WTC11 (cell line): ENCODE results near the gene ODAD4.

Experiments used
- ETV6 ChIP-seq: sonication (generic); formaldehyde crosslinking; IDR thresholded peaks from 2 replicates; pipeline ENCODE4 v1.8.1; 2022; ENCODE audit warnings: mild to moderate bottlenecking, missing genetic modification reagents
- GABPB1 ChIP-seq: sonication (generic); formaldehyde crosslinking; IDR thresholded peaks from 2 replicates; pipeline ENCODE4 v1.8.1; 2023; ENCODE audit warnings: mild to moderate bottlenecking, missing genetic modification reagents
- JAZF1 ChIP-seq: fragments of 250-450 bp; sonication (Bioruptor Pico); IDR thresholded peaks from 2 replicates; pipeline ENCODE4 v1.9.0; 2021; ENCODE audit warnings: moderate library complexity, mild to moderate bottlenecking, inconsistent platforms
- JUN ChIP-seq: sonication (generic); formaldehyde crosslinking; IDR thresholded peaks from 2 replicates; pipeline ENCODE4 v1.8.0; 2023; ENCODE audit warnings: mild to moderate bottlenecking, missing genetic modification reagents
- NR2C2 ChIP-seq: sonication (generic); formaldehyde crosslinking; IDR thresholded peaks from 2 replicates; pipeline ENCODE4 v1.8.0; 2022; ENCODE audit warnings: mild to moderate bottlenecking, missing genetic modification reagents
- RELA ChIP-seq: sonication (generic); formaldehyde crosslinking; IDR thresholded peaks from 2 replicates; pipeline ENCODE4 v1.8.1; 2022; ENCODE audit warnings: missing genetic modification reagents, mild to moderate bottlenecking, borderline replicate concordance
- TEAD1 ChIP-seq: sonication (generic); formaldehyde crosslinking; IDR thresholded peaks from 2 replicates; pipeline ENCODE4 v1.8.0; 2022; ENCODE audit warnings: mild to moderate bottlenecking, missing genetic modification reagents
- TEAD4 ChIP-seq: sonication (generic); formaldehyde crosslinking; IDR thresholded peaks from 2 replicates; pipeline ENCODE4 v1.8.0; 2022; ENCODE audit warnings: mild to moderate bottlenecking, missing genetic modification reagents
- ZNF121 ChIP-seq: sonication (generic); formaldehyde crosslinking; IDR thresholded peaks from 2 replicates; pipeline ENCODE4 v1.8.0; 2023; ENCODE audit warnings: missing genetic modification reagents
- ZNF263 ChIP-seq: sonication (generic); formaldehyde crosslinking; IDR thresholded peaks from 2 replicates; pipeline ENCODE4 v1.8.1; 2022; ENCODE audit warnings: low read depth, mild to moderate bottlenecking, moderate library complexity, missing genetic modification reagents
- TF ChIP-seq, protein P1 (sequence below): fragments of 200-600 bp; IDR thresholded peaks from 2 replicates; pipeline ENCODE4 v1.8.0; 2022; ENCODE audit warnings: antibody characterized with exemption
- TF ChIP-seq, protein P2 (sequence below): sonication (generic); formaldehyde crosslinking; conservative IDR thresholded peaks from 2 replicates; pipeline ENCODE4 v1.8.1; 2023; ENCODE audit warnings: mild to moderate bottlenecking, low read depth, missing genetic modification reagents, moderate library complexity
- TF ChIP-seq, protein P3 (sequence below): sonication (generic); formaldehyde crosslinking; IDR thresholded peaks from 2 replicates; pipeline ENCODE4 v1.8.1; 2023; ENCODE audit warnings: mild to moderate bottlenecking, missing genetic modification reagents, moderate library complexity
- TF ChIP-seq, protein P4 (sequence below): sonication (generic); formaldehyde crosslinking; IDR thresholded peaks from 2 replicates; pipeline ENCODE4 v1.8.1; 2023; ENCODE audit warnings: mild to moderate bottlenecking, missing genetic modification reagents

DNA sequence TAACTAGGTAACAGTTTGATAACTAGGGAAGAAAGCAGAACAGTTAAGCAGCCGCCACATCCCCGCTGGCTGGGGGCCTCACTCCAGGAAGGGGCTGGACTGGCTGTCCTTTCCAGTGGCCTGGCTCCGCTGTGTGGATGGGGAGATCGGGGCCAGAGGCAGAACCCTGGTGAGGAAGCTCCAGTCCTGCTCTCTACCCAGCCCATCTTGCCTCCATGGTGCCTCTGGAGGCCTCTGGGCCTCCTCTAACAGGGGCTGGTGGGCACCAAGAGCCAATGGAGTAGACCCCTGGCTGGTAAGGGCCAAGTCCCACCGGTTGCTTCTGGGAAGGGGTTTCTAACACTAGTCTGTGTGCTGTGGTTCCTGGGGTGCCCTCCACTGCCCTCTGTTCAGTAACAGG is 44.2 kb downstream of the ODAD4 start:
- TF ChIP-seq, protein P1, sequence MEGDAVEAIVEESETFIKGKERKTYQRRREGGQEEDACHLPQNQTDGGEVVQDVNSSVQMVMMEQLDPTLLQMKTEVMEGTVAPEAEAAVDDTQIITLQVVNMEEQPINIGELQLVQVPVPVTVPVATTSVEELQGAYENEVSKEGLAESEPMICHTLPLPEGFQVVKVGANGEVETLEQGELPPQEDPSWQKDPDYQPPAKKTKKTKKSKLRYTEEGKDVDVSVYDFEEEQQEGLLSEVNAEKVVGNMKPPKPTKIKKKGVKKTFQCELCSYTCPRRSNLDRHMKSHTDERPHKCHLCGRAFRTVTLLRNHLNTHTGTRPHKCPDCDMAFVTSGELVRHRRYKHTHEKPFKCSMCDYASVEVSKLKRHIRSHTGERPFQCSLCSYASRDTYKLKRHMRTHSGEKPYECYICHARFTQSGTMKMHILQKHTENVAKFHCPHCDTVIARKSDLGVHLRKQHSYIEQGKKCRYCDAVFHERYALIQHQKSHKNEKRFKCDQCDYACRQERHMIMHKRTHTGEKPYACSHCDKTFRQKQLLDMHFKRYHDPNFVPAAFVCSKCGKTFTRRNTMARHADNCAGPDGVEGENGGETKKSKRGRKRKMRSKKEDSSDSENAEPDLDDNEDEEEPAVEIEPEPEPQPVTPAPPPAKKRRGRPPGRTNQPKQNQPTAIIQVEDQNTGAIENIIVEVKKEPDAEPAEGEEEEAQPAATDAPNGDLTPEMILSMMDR: no peak
- TF ChIP-seq NR2C2 (CRISPR knock-in tag) (no peak), TEAD4 (CRISPR knock-in tag) (no peak), JAZF1 (CRISPR knock-in tag) (no peak), RELA (CRISPR knock-in tag) (no peak), ETV6 (CRISPR knock-in tag) (no peak), JUN (no peak), ZNF263 (CRISPR knock-in tag) (no peak), ZNF121 (CRISPR knock-in tag) (no peak), TEAD1 (no peak), GABPB1 (no peak)
- TF ChIP-seq, protein P2, sequence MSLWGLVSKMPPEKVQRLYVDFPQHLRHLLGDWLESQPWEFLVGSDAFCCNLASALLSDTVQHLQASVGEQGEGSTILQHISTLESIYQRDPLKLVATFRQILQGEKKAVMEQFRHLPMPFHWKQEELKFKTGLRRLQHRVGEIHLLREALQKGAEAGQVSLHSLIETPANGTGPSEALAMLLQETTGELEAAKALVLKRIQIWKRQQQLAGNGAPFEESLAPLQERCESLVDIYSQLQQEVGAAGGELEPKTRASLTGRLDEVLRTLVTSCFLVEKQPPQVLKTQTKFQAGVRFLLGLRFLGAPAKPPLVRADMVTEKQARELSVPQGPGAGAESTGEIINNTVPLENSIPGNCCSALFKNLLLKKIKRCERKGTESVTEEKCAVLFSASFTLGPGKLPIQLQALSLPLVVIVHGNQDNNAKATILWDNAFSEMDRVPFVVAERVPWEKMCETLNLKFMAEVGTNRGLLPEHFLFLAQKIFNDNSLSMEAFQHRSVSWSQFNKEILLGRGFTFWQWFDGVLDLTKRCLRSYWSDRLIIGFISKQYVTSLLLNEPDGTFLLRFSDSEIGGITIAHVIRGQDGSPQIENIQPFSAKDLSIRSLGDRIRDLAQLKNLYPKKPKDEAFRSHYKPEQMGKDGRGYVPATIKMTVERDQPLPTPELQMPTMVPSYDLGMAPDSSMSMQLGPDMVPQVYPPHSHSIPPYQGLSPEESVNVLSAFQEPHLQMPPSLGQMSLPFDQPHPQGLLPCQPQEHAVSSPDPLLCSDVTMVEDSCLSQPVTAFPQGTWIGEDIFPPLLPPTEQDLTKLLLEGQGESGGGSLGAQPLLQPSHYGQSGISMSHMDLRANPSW: no peak
- TF ChIP-seq, protein P3, sequence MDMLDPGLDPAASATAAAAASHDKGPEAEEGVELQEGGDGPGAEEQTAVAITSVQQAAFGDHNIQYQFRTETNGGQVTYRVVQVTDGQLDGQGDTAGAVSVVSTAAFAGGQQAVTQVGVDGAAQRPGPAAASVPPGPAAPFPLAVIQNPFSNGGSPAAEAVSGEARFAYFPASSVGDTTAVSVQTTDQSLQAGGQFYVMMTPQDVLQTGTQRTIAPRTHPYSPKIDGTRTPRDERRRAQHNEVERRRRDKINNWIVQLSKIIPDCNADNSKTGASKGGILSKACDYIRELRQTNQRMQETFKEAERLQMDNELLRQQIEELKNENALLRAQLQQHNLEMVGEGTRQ (CRISPR knock-in tag): no peak
- TF ChIP-seq, protein P4, sequence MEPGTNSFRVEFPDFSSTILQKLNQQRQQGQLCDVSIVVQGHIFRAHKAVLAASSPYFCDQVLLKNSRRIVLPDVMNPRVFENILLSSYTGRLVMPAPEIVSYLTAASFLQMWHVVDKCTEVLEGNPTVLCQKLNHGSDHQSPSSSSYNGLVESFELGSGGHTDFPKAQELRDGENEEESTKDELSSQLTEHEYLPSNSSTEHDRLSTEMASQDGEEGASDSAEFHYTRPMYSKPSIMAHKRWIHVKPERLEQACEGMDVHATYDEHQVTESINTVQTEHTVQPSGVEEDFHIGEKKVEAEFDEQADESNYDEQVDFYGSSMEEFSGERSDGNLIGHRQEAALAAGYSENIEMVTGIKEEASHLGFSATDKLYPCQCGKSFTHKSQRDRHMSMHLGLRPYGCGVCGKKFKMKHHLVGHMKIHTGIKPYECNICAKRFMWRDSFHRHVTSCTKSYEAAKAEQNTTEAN (CRISPR knock-in tag): no peak
